Measurements from ENCODE around the gene CALM1. TPM values are rescaled to one million over a fixed set of nuclear protein-coding genes. Genes with fewer than 3 reads are reported as not detected.

Gene CALM1
- total RNA-seq, 1 donor = 227 TPM

- no peak overlapping the region for H3K4me3 ChIP-seq (ENCODE audit: insufficient read depth, low read length)
- H3K36me3 ChIP-seq (ENCODE audit: insufficient read depth, low read length) = no peaks in the 10 kb centered on the region
- no peaks in the 10 kb centered on the region for H3K79me2 ChIP-seq (ENCODE audit: insufficient read depth, low read length)
- H4K20me1 ChIP-seq (ENCODE audit: insufficient read depth, low read length) = no peaks in the 10 kb centered on the region
- no peak overlapping the region for H3K4me2 ChIP-seq (ENCODE audit: insufficient read depth, low read length)
- no peaks in the 10 kb centered on the region for H3K9me3 ChIP-seq (ENCODE audit: low read depth, low read length)
- no peak for TF ChIP-seq CTCF (IDR thresholded peaks at IDR 0.05; ENCODE audit: extremely low read depth, low read depth, low read length)
- H3K27me3 ChIP-seq (ENCODE audit: insufficient read depth, low read length) = peaks cover 5% of the 10 kb centered on the region
- H3K4me1 ChIP-seq (ENCODE audit: insufficient read depth, low read length) = no peaks in the 10 kb centered on the region
- DNase-seq (ENCODE audit: insufficient read length, low spot score, missing footprints) = no peak
- H2AFZ ChIP-seq (ENCODE audit: low read length) = no peak overlapping the region
- H3K27ac ChIP-seq (ENCODE audit: low read depth, low read length) = no peak overlapping the region
Measured at GRCh38 chr14:90429236-90429635, 32.4 kb downstream of the CALM1 start.

- Histone ChIP-seq H3K27ac (ENCODE audit: low read depth, low read length) (no peak overlapping the region), H3K9me3 (ENCODE audit: low read depth, low read length) (no peaks in the 10 kb centered on the region), H3K4me3 (ENCODE audit: insufficient read depth, low read length) (no peak overlapping the region), H3K79me2 (ENCODE audit: insufficient read depth, low read length) (no peaks in the 10 kb centered on the region), H4K20me1 (ENCODE audit: insufficient read depth, low read length) (no peaks in the 10 kb centered on the region), H3K27me3 (ENCODE audit: insufficient read depth, low read length) (peaks cover 5% of the 10 kb centered on the region), H3K36me3 (ENCODE audit: insufficient read depth, low read length) (no peaks in the 10 kb centered on the region), H3K4me1 (ENCODE audit: insufficient read depth, low read length) (no peaks in the 10 kb centered on the region), H2AFZ (ENCODE audit: low read length) (no peak overlapping the region), H3K4me2 (ENCODE audit: insufficient read depth, low read length) (no peak overlapping the region)
- no peak for DNase-seq (ENCODE audit: insufficient read length, low spot score, missing footprints)
- no peak for TF ChIP-seq CTCF (IDR thresholded peaks at IDR 0.05; ENCODE audit: extremely low read depth, low read depth, low read length)
Measured at GRCh38 chr14:90429754-90430153, 32.9 kb downstream of the CALM1 start.

GRCh38 chr14:90434370-90435020 is 37.7 kb downstream of the CALM1 start:
- Histone ChIP-seq H2AFZ (ENCODE audit: low read length) (no peak overlapping the region), H3K27me3 (ENCODE audit: insufficient read depth, low read length) (peaks cover 5% of the 10 kb centered on the region), H3K27ac (ENCODE audit: low read depth, low read length) (no peak overlapping the region), H3K4me2 (ENCODE audit: insufficient read depth, low read length) (no peak overlapping the region), H3K4me3 (ENCODE audit: insufficient read depth, low read length) (no peak overlapping the region), H3K4me1 (ENCODE audit: insufficient read depth, low read length) (no peaks in the 10 kb centered on the region), H3K9me3 (ENCODE audit: low read depth, low read length) (no peaks in the 10 kb centered on the region), H3K79me2 (ENCODE audit: insufficient read depth, low read length) (no peaks in the 10 kb centered on the region), H4K20me1 (ENCODE audit: insufficient read depth, low read length) (no peaks in the 10 kb centered on the region), H3K36me3 (ENCODE audit: insufficient read depth, low read length) (no peaks in the 10 kb centered on the region)
- no peak for DNase-seq (ENCODE audit: insufficient read length, low spot score, missing footprints)
- no peak for TF ChIP-seq CTCF (IDR thresholded peaks at IDR 0.05; ENCODE audit: extremely low read depth, low read depth, low read length)

GRCh38 chr14:90438841-90439240 is 42.0 kb downstream of the CALM1 start:
- no peak for DNase-seq (ENCODE audit: insufficient read length, low spot score, missing footprints)
- TF ChIP-seq CTCF (IDR thresholded peaks at IDR 0.05; ENCODE audit: extremely low read depth, low read depth, low read length) = no peak

More at GRCh38 chr14:90438841-90439240, 42.0 kb downstream of the CALM1 start:
- no peaks in the 10 kb centered on the region for H3K79me2 ChIP-seq (ENCODE audit: insufficient read depth, low read length)
- H3K4me1 ChIP-seq (ENCODE audit: insufficient read depth, low read length) = no peaks in the 10 kb centered on the region
- no peak overlapping the region for H2AFZ ChIP-seq (ENCODE audit: low read length)
- H3K9me3 ChIP-seq (ENCODE audit: low read depth, low read length) = no peaks in the 10 kb centered on the region
- no peaks in the 10 kb centered on the region for H4K20me1 ChIP-seq (ENCODE audit: insufficient read depth, low read length)
- H3K27ac ChIP-seq (ENCODE audit: low read depth, low read length) = no peak overlapping the region
- H3K36me3 ChIP-seq (ENCODE audit: insufficient read depth, low read length) = no peaks in the 10 kb centered on the region
- no peak overlapping the region for H3K4me2 ChIP-seq (ENCODE audit: insufficient read depth, low read length)
- no peak overlapping the region for H3K4me3 ChIP-seq (ENCODE audit: insufficient read depth, low read length)
- H3K27me3 ChIP-seq (ENCODE audit: insufficient read depth, low read length) = peaks cover 3% of the 10 kb centered on the region

Data from osteoblast (primary cell).